ENCODE data around the gene PARD6A. TPM values are rescaled to one million over a fixed set of nuclear protein-coding genes. Genes with fewer than 3 reads are reported as not detected.

The PARD6A gene
- total RNA-seq, 2 donors from 2014 or later: 21.1 to 22.8 TPM

GRCh38 chr16:67653128-67653788, 7.5 kb upstream of the PARD6A start:
- ATAC-seq (peak; percentile 39), DNase-seq (no peak)
- Histone ChIP-seq H3K36me3 (replicated peaks in 1 of 2; ENCODE audit: insufficient read depth in 1 of 2, low read depth in 2 of 2) (no peaks in the 10 kb centered on the region), H3K4me1 (peaks cover 14% of the 10 kb centered on the region), H3K27ac (no peak overlapping the region), H3K27me3 (peaks cover 0 to 13% of the 10 kb centered on the region in 2 donors), H3K9me3 (no peaks in the 10 kb centered on the region), H3K4me3 (no peak overlapping the region)
- intact Hi-C loops (cut with DNase I): no loop called here
- TF ChIP-seq POLR2A (IDR thresholded peaks at IDR 0.05): no peak
- TF ChIP-seq CTCF (IDR thresholded peaks at IDR 0.05): peak in 4 of 7 experiments; percentile 25 to 44 (median 34)
- WGBS, 2 donors: 6% methylated on average over 50 of the region's 68 CpGs; no CpG with 5 or more reads in 1 of the 2 donors

GRCh38 chr16:67653789-67654402, 6.9 kb upstream of the PARD6A start:
- TF ChIP-seq CTCF (IDR thresholded peaks at IDR 0.05) (no peak), POLR2A (IDR thresholded peaks at IDR 0.05) (no peak)
- Histone ChIP-seq H3K27me3 (peaks cover 0 to 13% of the 10 kb centered on the region in 2 donors), H3K27ac (no peak overlapping the region), H3K4me3 (no peak overlapping the region), H3K36me3 (replicated peaks in 1 of 2; ENCODE audit: insufficient read depth in 1 of 2, low read depth in 2 of 2) (no peaks in the 10 kb centered on the region), H3K4me1 (peaks cover 13% of the 10 kb centered on the region), H3K9me3 (no peaks in the 10 kb centered on the region)
- DNase-seq: no peak
- no peak for ATAC-seq
- intact Hi-C loops (cut with DNase I): no loop called here
- WGBS, 2 donors: 30 to 31% methylated on average over 2 to 19 of the region's 25 CpGs

- Histone ChIP-seq H3K4me1 (peaks cover 19% of the 10 kb centered on the region), H3K27ac (no peak overlapping the region), H3K9me3 (no peaks in the 10 kb centered on the region), H3K27me3 (peaks cover 0 to 13% of the 10 kb centered on the region in 2 donors), H3K4me3 (no peak overlapping the region), H3K36me3 (replicated peaks in 1 of 2; ENCODE audit: insufficient read depth in 1 of 2, low read depth in 2 of 2) (no peaks in the 10 kb centered on the region)
- TF ChIP-seq POLR2A (IDR thresholded peaks at IDR 0.05) (no peak), CTCF (IDR thresholded peaks at IDR 0.05) (no peak)
- 57 to 59% methylated on average over 16 to 30 of the region's 30 CpGs for whole genome bisulfite sequencing, 2 donors
- no peak for ATAC-seq
- intact Hi-C loops (cut with DNase I): no loop called here
- DNase-seq: no peak
These were observed 6.3 kb upstream of the PARD6A start for GRCh38 chr16:67654403-67654911.

- no peaks in the 10 kb centered on the region for H3K36me3 ChIP-seq (replicated peaks in 1 of 2; ENCODE audit: insufficient read depth in 1 of 2, low read depth in 2 of 2)
- no peak for TF ChIP-seq POLR2A (IDR thresholded peaks at IDR 0.05)
- no peak for TF ChIP-seq CTCF (IDR thresholded peaks at IDR 0.05)
- H3K27me3 ChIP-seq: peaks cover 0 to 13% of the 10 kb centered on the region in 2 donors
- H3K9me3 ChIP-seq: no peaks in the 10 kb centered on the region
- no peak overlapping the region for H3K27ac ChIP-seq
- DNase-seq (no peak), ATAC-seq (no peak)
- intact Hi-C loops (cut with DNase I): loop anchor here (5.0 kb wide), 1 partner anchor 98 kb away; no protein-coding TSS in a partner anchor
- peaks cover 23% of the 10 kb centered on the region for H3K4me1 ChIP-seq
- H3K4me3 ChIP-seq: no peak overlapping the region
- whole genome bisulfite sequencing, 2 donors: 76 to 79% methylated on average over 4 of the region's 4 CpGs
These were observed 5.4 kb upstream of the PARD6A start for GRCh38 chr16:67655363-67655762.

Data from body of pancreas (tissue), 4 donors.